Naive thymus-derived CD8-positive, alpha-beta T cell (primary cell): ENCODE results near the gene RBBP5. TPM values are rescaled to one million over a fixed set of nuclear protein-coding genes. Genes with fewer than 3 reads are reported as not detected.

Experiments
- ATAC-seq, 2 donors: fragments of 150-1000 bp; cut with Tn5 transposase in 1 of 2; sonication (Bioruptor Pico), chemical (Tn5 transposase) in 1 of 2; 1 replicate in 1 of 2; 2 replicates in 1 of 2; pipeline ENCODE4 v1.10.0; 2021; ENCODE audit warnings: mild to moderate bottlenecking in 2 of 2, moderate library complexity in 2 of 2
- POLR2A ChIA-PET: fragments of 350-600 bp; sonication (Branson Sonifier 250); formaldehyde crosslinking; loops from one replicate; lab custom pipeline; 2021; ENCODE audit warnings: antibody characterized with exemption; lab: Charles Lee
- DNase-seq, 10 donors: peaks; one replicate each; pipeline versions ENCODE4 v3.0.0 to v3.0.0-alpha.2; 2020 to 2022
- H3K27ac Mint-ChIP-seq, 10 donors: one replicate each; pipeline ENCODE4 v1.8.0; 2020 to 2022; ENCODE audit warnings: mild to moderate bottlenecking in 10 of 10, mixed read lengths in 10 of 10, moderate library complexity in 4 of 10, inconsistent platforms in 1 of 10
- H3K27me3 Mint-ChIP-seq, 5 donors: one replicate each; pipeline ENCODE4 v1.8.0; 2021 to 2022; ENCODE audit warnings: mixed read lengths in 5 of 5
- H3K36me3 Mint-ChIP-seq, 3 donors: one replicate each; pipeline ENCODE4 v1.8.0; 2020 to 2022; ENCODE audit warnings: mixed read lengths in 3 of 3, mild to moderate bottlenecking in 2 of 3, inconsistent platforms in 1 of 3
- H3K4me1 Mint-ChIP-seq, 4 donors: one replicate each; pipeline ENCODE4 v1.8.0; 2021 to 2022; ENCODE audit warnings: mixed read lengths in 4 of 4
- H3K4me3 Mint-ChIP-seq, 10 donors: one replicate each; pipeline ENCODE4 v1.8.0; 2020 to 2022; ENCODE audit warnings: mild to moderate bottlenecking in 10 of 10, mixed read lengths in 10 of 10, moderate library complexity in 6 of 10, inconsistent platforms in 1 of 10
- H3K9me3 Mint-ChIP-seq, 9 donors: one replicate each; pipeline ENCODE4 v1.8.0; 2020 to 2022; ENCODE audit warnings: mixed read lengths in 9 of 9, mild to moderate bottlenecking in 3 of 9, inconsistent platforms in 1 of 9, moderate library complexity in 1 of 9
- polyA plus RNA-seq, 3 donors: library from polyadenylated mRNA; unstranded; fragments of 300-500 nt; fragmentation: Illumina TruSeq; gene quantifications; one replicate each; pipeline ENCODE4 v1.2.3, GENCODE V29; 2021
- total RNA-seq, 8 experiments: library from RNA in 2 of 8; stranded (reverse) in 2 of 8; gene quantifications; one replicate each; pipeline ENCODE4 v1.2.3 and lab custom pipeline; 2021 to 2026

RBBP5 gene
- total and polyA plus RNA-seq, 5 experiments from 2014 or later: 20.4 to 31.5 (median 23.2) TPM

DNA sequence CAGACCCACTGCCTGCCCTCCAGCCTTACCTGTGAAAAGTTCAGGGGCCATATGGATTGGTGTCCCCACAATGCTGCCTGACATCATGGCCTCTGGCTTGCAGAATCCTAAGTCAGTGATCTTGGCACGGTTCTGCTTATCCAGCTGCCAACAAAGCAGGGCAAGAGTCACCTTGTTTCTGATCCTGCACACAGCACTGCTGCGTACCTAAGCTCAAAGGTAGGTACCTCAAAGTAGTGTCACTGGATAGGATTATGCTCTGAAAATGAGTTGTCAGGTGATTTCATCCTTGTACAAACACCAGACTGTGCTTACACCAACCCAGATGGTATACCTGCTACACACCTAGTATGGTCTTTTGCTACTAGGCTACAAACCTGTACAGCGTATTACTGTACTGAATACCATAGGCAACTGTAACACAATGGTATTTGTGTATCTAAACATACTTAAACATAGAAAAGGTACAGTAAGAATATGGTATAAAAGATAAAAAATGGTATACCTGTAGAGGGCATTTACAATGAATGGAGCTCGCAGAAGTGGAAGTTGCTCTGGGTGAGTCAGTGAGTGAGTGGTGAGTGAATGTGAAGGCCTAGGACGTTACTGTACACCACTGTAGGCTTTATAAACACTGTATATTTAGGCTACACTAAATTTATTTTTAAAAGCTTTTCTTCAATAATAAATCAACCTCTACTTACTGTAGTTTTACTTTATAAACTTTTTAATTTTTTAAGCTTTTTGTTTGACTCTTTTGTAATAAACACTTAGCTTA lies 29.1 kb upstream of the RBBP5 start:
- peaks cover 0 to 5% (median 0%) of the 10 kb centered on the region in 9 donors for H3K9me3 Mint-ChIP-seq
- H3K27ac Mint-ChIP-seq: no peak overlapping the region
- no peak overlapping the region for H3K4me3 Mint-ChIP-seq
- peaks cover 7 to 87% (median 18%) of the 10 kb centered on the region in 3 donors for H3K36me3 Mint-ChIP-seq
- POLR2A ChIA-PET: interaction anchor here (0.6 kb wide), 1 partner anchor 8 kb away, joined by 3 read pairs; no protein-coding TSS in a partner anchor
- H3K4me1 Mint-ChIP-seq: peaks cover 0 to 4% (median 0%) of the 10 kb centered on the region in 4 donors
- H3K27me3 Mint-ChIP-seq: no peaks in the 10 kb centered on the region
- ATAC-seq: no peak
- no peak for DNase-seq

- Mint-ChIP-seq H3K4me1 (no peaks in the 10 kb centered on the region), H3K9me3 (no peaks in the 10 kb centered on the region), H3K4me3 (no peak overlapping the region), H3K27me3 (no peaks in the 10 kb centered on the region), H3K36me3 (peaks cover 7 to 61% (median 7%) of the 10 kb centered on the region in 3 donors), H3K27ac (peak overlapping the region in 1 of 10 donors; percentile 68)
- no peak for ATAC-seq
- POLR2A ChIA-PET: no interaction called here
- DNase-seq: no peak
These were observed 25.5 kb upstream of the RBBP5 start for GRCh38 chr1:205147191-205147835.

GRCh38 chr1:205144751-205145150 lies 23.0 kb upstream of the RBBP5 start:
- Mint-ChIP-seq H3K27ac (peak overlapping the region in 4 of 10 donors; percentile 33 to 55 (median 40)), H3K36me3 (peaks cover 6 to 45% (median 7%) of the 10 kb centered on the region in 3 donors), H3K4me3 (no peak overlapping the region), H3K4me1 (peaks cover 3 to 15% (median 6%) of the 10 kb centered on the region in 4 donors), H3K9me3 (no peaks in the 10 kb centered on the region), H3K27me3 (no peaks in the 10 kb centered on the region)
- ATAC-seq: no peak
- no peak for DNase-seq
- POLR2A ChIA-PET: no interaction called here

- POLR2A ChIA-PET: no interaction called here
- Mint-ChIP-seq H3K27ac (peak overlapping the region in 1 of 10 donors; percentile 12), H3K36me3 (peaks cover 0 to 39% (median 7%) of the 10 kb centered on the region in 3 donors), H3K4me1 (peaks cover 3 to 15% (median 6%) of the 10 kb centered on the region in 4 donors), H3K9me3 (no peaks in the 10 kb centered on the region), H3K4me3 (no peak overlapping the region), H3K27me3 (no peaks in the 10 kb centered on the region)
- ATAC-seq (no peak), DNase-seq (no peak)
These were observed 22.4 kb upstream of the RBBP5 start for GRCh38 chr1:205144046-205144720.

DNA sequence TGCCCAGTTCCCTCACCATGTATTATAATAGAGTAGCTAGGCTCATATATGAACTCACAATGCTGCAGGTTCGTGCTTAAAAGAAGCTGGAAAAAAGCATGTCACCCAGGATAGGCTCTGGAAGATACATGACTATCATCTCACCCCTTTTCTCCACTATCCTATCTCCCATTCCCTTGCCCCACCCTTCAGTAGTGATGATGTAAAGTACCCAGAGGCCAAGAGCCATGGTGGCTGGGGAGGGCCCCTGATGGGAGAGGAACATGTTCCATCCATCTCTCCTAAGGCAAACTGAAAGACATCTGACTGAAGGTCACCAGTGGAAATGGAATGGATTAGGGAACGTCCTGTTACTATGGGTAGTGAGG lies 20.3 kb upstream of the RBBP5 start:
- POLR2A ChIA-PET: interaction anchor here (1.5 to 1.9 kb wide), 2 partner anchors 19 to 21 kb away, joined by 4 to 8 read pairs; partner anchors contain the start of gene RBBP5
- H3K9me3 Mint-ChIP-seq: no peaks in the 10 kb centered on the region
- DNase-seq (no peak), ATAC-seq (peak in 1 of 2 donors; percentile 11)
- H3K4me3 Mint-ChIP-seq: peak overlapping the region in 1 of 10 donors; percentile 13
- peak overlapping the region in 4 of 10 donors; percentile 3 to 84 (median 26) for H3K27ac Mint-ChIP-seq
- peaks cover 3 to 19% (median 11%) of the 10 kb centered on the region in 4 donors for H3K4me1 Mint-ChIP-seq
- no peaks in the 10 kb centered on the region for H3K27me3 Mint-ChIP-seq
- peaks cover 0 to 21% (median 6%) of the 10 kb centered on the region in 3 donors for H3K36me3 Mint-ChIP-seq

DNA sequence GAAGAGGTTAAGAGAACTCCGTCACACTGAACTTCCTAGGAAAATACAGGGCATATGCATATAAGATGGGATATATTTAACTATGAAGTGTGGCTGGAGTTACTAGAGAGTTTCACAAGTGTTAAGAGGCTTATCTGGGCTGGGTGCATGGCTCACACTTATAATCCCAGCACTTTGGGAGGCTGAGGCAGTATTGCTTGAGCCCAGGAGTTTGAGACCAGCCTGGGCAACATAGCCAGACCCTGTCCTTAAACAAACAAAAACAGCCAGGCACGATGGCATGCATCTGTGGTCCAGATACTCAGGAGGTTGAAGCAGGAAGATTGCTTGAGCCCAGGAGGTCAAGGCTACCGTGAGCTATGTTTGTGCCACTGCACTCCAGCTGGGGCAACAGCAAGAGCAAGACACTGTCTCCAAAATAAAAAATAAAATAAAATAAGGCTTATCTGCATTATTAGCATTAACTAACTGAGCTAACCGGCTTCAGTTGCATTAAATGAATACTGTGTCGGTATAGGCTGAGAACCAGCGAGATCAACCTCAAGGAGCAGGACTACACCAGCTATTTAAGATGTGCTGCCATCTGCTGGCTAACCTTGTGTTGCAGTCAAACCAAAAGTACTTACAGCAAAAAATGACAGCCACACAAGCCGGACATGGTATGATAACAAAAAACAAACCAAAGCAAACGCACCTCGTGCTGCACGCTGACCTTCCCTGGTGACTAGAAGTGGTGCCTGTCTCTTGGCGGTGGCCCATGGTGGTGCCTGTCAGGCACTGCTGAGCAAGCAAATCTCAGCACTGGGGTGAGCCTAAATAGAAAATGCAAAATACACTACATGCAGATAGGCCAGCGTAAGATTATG lies 19.7 kb upstream of the RBBP5 start:
- DNase-seq (peak; percentile 44 to 85 (median 64)), ATAC-seq (peak; percentile 96 to 97)
- H3K27me3 Mint-ChIP-seq: no peaks in the 10 kb centered on the region
- H3K4me1 Mint-ChIP-seq: peaks cover 3 to 19% (median 11%) of the 10 kb centered on the region in 4 donors
- POLR2A ChIA-PET: interaction anchor here (1.5 to 1.9 kb wide), 2 partner anchors 18 to 21 kb away, joined by 4 to 8 read pairs; partner anchors contain the start of gene RBBP5
- peak overlapping the region in 2 of 10 donors; percentile 13 to 39 for H3K4me3 Mint-ChIP-seq
- no peaks in the 10 kb centered on the region for H3K9me3 Mint-ChIP-seq
- peaks cover 0 to 15% (median 2%) of the 10 kb centered on the region in 3 donors for H3K36me3 Mint-ChIP-seq
- peak overlapping the region in 5 of 10 donors; percentile 16 to 84 (median 53) for H3K27ac Mint-ChIP-seq

GRCh38 chr1:205140113-205140512 lies 18.3 kb upstream of the RBBP5 start:
- H3K4me1 Mint-ChIP-seq: peaks cover 3 to 19% (median 11%) of the 10 kb centered on the region in 4 donors
- H3K36me3 Mint-ChIP-seq: peaks cover 0 to 4% (median 0%) of the 10 kb centered on the region in 3 donors
- H3K27ac Mint-ChIP-seq: peak overlapping the region in 1 of 10 donors; percentile 2
- no peaks in the 10 kb centered on the region for H3K27me3 Mint-ChIP-seq
- ATAC-seq: no peak
- no peak for DNase-seq
- no peak overlapping the region for H3K4me3 Mint-ChIP-seq
- no peaks in the 10 kb centered on the region for H3K9me3 Mint-ChIP-seq
- POLR2A ChIA-PET: no interaction called here

- H3K36me3 Mint-ChIP-seq: no peaks in the 10 kb centered on the region
- POLR2A ChIA-PET: no interaction called here
- no peak overlapping the region for H3K4me3 Mint-ChIP-seq
These were observed 16.1 kb upstream of the RBBP5 start for GRCh38 chr1:205137901-205138300.

DNA sequence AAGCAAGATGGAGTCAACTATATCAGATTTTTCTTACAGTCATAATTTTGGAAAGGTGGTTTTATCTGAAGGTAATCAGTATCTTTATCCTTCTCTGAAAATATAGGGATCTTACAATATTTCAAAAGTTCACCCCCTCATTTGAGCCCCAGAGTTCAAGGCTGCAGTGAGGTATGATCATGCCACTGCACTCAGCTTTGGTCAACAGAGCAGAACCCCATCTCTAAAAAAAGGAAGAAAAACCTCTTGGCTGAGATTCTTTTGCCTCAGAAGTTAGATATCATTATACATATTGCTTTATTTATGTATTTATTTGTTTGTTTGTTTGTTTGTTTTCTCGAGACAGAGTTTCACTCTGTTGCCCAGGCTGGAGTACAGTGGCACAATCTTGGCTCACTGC lies 11.5 kb upstream of the RBBP5 start:
- no peak overlapping the region for H3K4me3 Mint-ChIP-seq
- POLR2A ChIA-PET: no interaction called here

More at GRCh38 chr1:205137901-205138300, 16.1 kb upstream of the RBBP5 start:
- no peaks in the 10 kb centered on the region for H3K9me3 Mint-ChIP-seq
- peaks cover 3 to 21% (median 11%) of the 10 kb centered on the region in 4 donors for H3K4me1 Mint-ChIP-seq
- H3K27me3 Mint-ChIP-seq: no peaks in the 10 kb centered on the region
- no peak for DNase-seq
- H3K27ac Mint-ChIP-seq: no peak overlapping the region
- ATAC-seq: no peak

DNA sequence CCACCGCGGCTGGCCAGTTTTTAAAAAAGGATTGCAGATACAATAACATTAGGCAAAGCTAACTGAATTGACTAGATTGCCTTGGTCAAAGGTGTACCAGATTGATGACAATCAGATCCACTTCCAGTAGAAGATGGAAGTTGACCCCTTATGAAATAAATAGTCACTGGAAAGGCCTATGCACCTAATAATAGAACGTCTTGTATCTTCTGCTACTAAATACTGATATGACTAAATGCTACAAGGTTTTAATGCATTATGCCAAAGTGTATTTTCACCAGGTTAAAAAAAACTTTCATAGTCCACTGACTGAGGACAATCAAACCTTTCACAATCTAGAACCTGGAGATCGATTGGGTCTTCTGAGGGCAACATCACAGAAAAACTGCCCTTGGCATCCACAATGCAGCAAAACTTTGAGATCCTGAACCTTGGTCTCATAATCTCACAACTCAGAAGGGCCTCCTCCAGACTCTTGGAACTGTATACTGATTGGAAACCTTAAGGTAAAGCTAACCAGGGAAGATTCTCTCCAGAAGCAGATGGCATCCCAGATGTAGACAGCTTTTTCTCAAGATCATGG lies 7.8 kb upstream of the RBBP5 start:
- no peak for DNase-seq
- POLR2A ChIA-PET: no interaction called here
- no peak for ATAC-seq
- Mint-ChIP-seq H3K4me3 (no peak overlapping the region), H3K36me3 (no peaks in the 10 kb centered on the region), H3K27ac (no peak overlapping the region), H3K27me3 (peaks cover 0 to 2% (median 0%) of the 10 kb centered on the region in 5 donors), H3K4me1 (peaks cover 0 to 6% (median 0%) of the 10 kb centered on the region in 4 donors), H3K9me3 (no peaks in the 10 kb centered on the region)

More for the DNA sequence above, 11.5 kb upstream of the RBBP5 start:
- H3K27me3 Mint-ChIP-seq: peaks cover 0 to 2% (median 0%) of the 10 kb centered on the region in 5 donors
- peaks cover 0 to 5% (median 0%) of the 10 kb centered on the region in 4 donors for H3K4me1 Mint-ChIP-seq
- H3K9me3 Mint-ChIP-seq: no peaks in the 10 kb centered on the region
- no peaks in the 10 kb centered on the region for H3K36me3 Mint-ChIP-seq
- H3K27ac Mint-ChIP-seq: no peak overlapping the region
- DNase-seq (no peak), ATAC-seq (no peak)

DNA sequence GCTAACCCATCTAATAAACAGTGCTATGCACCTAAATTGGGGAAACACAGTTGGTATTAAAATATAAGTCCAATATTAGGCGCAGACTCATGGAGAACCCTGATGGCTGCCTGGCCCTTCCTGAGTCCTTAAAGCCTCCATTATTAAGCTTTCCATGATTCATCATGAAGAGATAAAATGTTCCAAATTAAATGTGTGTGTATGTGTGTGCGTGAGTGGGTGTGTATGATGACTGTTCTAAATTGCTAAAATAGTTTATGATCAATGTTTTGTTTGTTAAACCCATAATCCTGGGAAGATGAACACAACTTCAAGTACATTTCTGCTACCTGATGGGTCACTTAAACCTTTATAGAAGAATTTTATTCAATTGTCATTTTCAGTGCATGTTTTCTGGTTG lies 6.3 kb upstream of the RBBP5 start:
- POLR2A ChIA-PET: no interaction called here
- Mint-ChIP-seq H3K36me3 (no peaks in the 10 kb centered on the region), H3K27ac (no peak overlapping the region), H3K9me3 (no peaks in the 10 kb centered on the region), H3K4me3 (no peak overlapping the region), H3K4me1 (peaks cover 0 to 6% (median 3%) of the 10 kb centered on the region in 4 donors), H3K27me3 (peaks cover 0 to 2% (median 0%) of the 10 kb centered on the region in 5 donors)
- DNase-seq: no peak
- ATAC-seq: no peak
